HEK293 (cell line): Measurements from ENCODE around the gene MMADHC.

Experiments
- CTCF ChIA-PET: fragments of 350-600 bp; formaldehyde crosslinking; extraction: SDS; loops from one replicate; lab custom pipeline; 2021; ENCODE audit warnings: antibody characterized with exemption; lab: Yijun Ruan, JAX
- POLR2A ChIA-PET: fragments of 300-600 bp; formaldehyde crosslinking; extraction: SDS; loops from one replicate; lab custom pipeline; 2020; ENCODE audit warnings: antibody characterized with exemption, inconsistent platforms; lab: Yijun Ruan, JAX
- H3K27ac ChIP-seq: fragments of 200-500 bp; sonication (Bioruptor generic); 2 replicates; pipeline ENCODE4 v1.5.1; 2014; ENCODE audit warnings: low read depth, low read length, control low read depth, inconsistent platforms; ENCODE audit errors: extremely low read depth
- H3K36me3 ChIP-seq, 2 experiments: fragments of 200-500 bp in 1 of 2; sonication (Bioruptor generic) in 1 of 2; 1 replicate in 1 of 2; 2 replicates in 1 of 2; pipeline ENCODE4 v1.5.1; 2014 to 2017; ENCODE audit warnings: inconsistent platforms in 2 of 2, low read length in 2 of 2; ENCODE audit not compliant: control insufficient read depth in 2 of 2, insufficient read depth in 1 of 2
- H3K4me1 ChIP-seq: fragments of 200-500 bp; sonication (Bioruptor generic); 2 replicates; pipeline ENCODE4 v1.5.1; 2014; ENCODE audit warnings: mild to moderate bottlenecking, low read length, inconsistent platforms; ENCODE audit not compliant: control insufficient read depth, insufficient read depth
- H3K4me3 ChIP-seq: 2 replicates; pipeline ENCODE4 v1.5.1; 2011; ENCODE audit warnings: low read depth, mild to moderate bottlenecking, control low read depth, low read length, moderate library complexity
- H3K9me3 ChIP-seq: fragments of 200-500 bp; sonication (Bioruptor generic); 2 replicates; pipeline ENCODE4 v1.5.1; 2014; ENCODE audit warnings: low read depth, low read length, inconsistent platforms; ENCODE audit not compliant: control insufficient read depth, insufficient read depth
- GLI2 ChIP-seq: fragments of 450-650 bp; formaldehyde crosslinking; IDR thresholded peaks from 2 replicates; pipeline ENCODE4; 2017; ENCODE audit warnings: missing biosample characterization, missing genetic modification characterization, low read depth, borderline replicate concordance
- OSR2 ChIP-seq: fragments of 450-650 bp; formaldehyde crosslinking; IDR thresholded peaks from 2 replicates; pipeline ENCODE4 v1.5.1; 2016; ENCODE audit warnings: missing biosample characterization, missing genetic modification characterization
- YY2 ChIP-seq: fragments of 450-650 bp; formaldehyde crosslinking; IDR thresholded peaks from 2 replicates; pipeline ENCODE4 v1.5.1; 2016; ENCODE audit warnings: missing biosample characterization, missing genetic modification characterization
- ZBTB20 ChIP-seq: fragments of 450-650 bp; formaldehyde crosslinking; IDR thresholded peaks from 2 replicates; pipeline ENCODE4 v1.5.1; 2016; ENCODE audit warnings: missing biosample characterization, missing genetic modification characterization
- ZBTB48 ChIP-seq: fragments of 450-650 bp; formaldehyde crosslinking; IDR thresholded peaks from 2 replicates; pipeline ENCODE4 v1.5.1; 2016; ENCODE audit warnings: missing biosample characterization, missing genetic modification characterization
- ZNF2 ChIP-seq: fragments of 450-650 bp; formaldehyde crosslinking; IDR thresholded peaks from 2 replicates; pipeline ENCODE4 v1.5.1; 2016; ENCODE audit warnings: missing biosample characterization, missing genetic modification characterization
- ZNF214 ChIP-seq: fragments of 450-650 bp; formaldehyde crosslinking; IDR thresholded peaks from 2 replicates; pipeline ENCODE4 v1.5.1; 2017; ENCODE audit warnings: missing biosample characterization, mild to moderate bottlenecking, missing genetic modification characterization, borderline replicate concordance
- ZNF292 ChIP-seq: fragments of 450-650 bp; formaldehyde crosslinking; IDR thresholded peaks from 2 replicates; pipeline ENCODE4 v1.5.1; 2016; ENCODE audit warnings: low read depth, missing biosample characterization, missing genetic modification characterization, borderline replicate concordance
- ZNF404 ChIP-seq: fragments of 450-650 bp; formaldehyde crosslinking; IDR thresholded peaks from 2 replicates; pipeline ENCODE4 v1.5.1; 2017; ENCODE audit warnings: missing biosample characterization, missing genetic modification characterization
- ZNF433 ChIP-seq: fragments of 450-650 bp; formaldehyde crosslinking; IDR thresholded peaks from 2 replicates; pipeline ENCODE4 v1.5.1; 2016; ENCODE audit warnings: missing biosample characterization, missing genetic modification characterization, low read depth
- ZNF501 ChIP-seq: fragments of 450-650 bp; formaldehyde crosslinking; IDR thresholded peaks from 2 replicates; pipeline ENCODE4 v1.5.1; 2016; ENCODE audit warnings: missing biosample characterization, missing genetic modification characterization
- ZNF561 ChIP-seq: fragments of 450-650 bp; IDR thresholded peaks from 2 replicates; pipeline ENCODE4 v1.5.1; 2018; ENCODE audit warnings: missing biosample characterization, missing genetic modification characterization, borderline replicate concordance
- TF ChIP-seq, protein P1 (sequence below): fragments of 450-650 bp; formaldehyde crosslinking; IDR thresholded peaks from 2 replicates; pipeline ENCODE4 v1.5.1; 2016; ENCODE audit warnings: missing biosample characterization, missing genetic modification characterization
- TF ChIP-seq, protein P2 (sequence below): fragments of 450-650 bp; formaldehyde crosslinking; IDR thresholded peaks from 2 replicates; pipeline ENCODE4 v1.5.1; 2016; ENCODE audit warnings: missing biosample characterization, missing genetic modification characterization
- TF ChIP-seq, protein P3 (sequence below): fragments of 450-650 bp; IDR thresholded peaks from 2 replicates; pipeline ENCODE4 v1.5.1; 2018; ENCODE audit warnings: missing biosample characterization, mild to moderate bottlenecking, missing genetic modification characterization
- TF ChIP-seq, protein P4 (sequence below): fragments of 450-650 bp; formaldehyde crosslinking; IDR thresholded peaks from 2 replicates; pipeline ENCODE4 v1.5.1; 2016; ENCODE audit warnings: missing biosample characterization, missing genetic modification characterization
- TF ChIP-seq, protein P5 (sequence below): fragments of 450-650 bp; formaldehyde crosslinking; IDR thresholded peaks from 2 replicates; pipeline ENCODE4 v1.5.1; 2016; ENCODE audit warnings: missing biosample characterization, missing genetic modification characterization, borderline replicate concordance
- TF ChIP-seq, protein P6 (sequence below): fragments of 450-650 bp; formaldehyde crosslinking; IDR thresholded peaks from 2 replicates; pipeline ENCODE4 v1.5.1; 2016; ENCODE audit warnings: missing biosample characterization, missing genetic modification characterization

The MMADHC gene

DNA sequence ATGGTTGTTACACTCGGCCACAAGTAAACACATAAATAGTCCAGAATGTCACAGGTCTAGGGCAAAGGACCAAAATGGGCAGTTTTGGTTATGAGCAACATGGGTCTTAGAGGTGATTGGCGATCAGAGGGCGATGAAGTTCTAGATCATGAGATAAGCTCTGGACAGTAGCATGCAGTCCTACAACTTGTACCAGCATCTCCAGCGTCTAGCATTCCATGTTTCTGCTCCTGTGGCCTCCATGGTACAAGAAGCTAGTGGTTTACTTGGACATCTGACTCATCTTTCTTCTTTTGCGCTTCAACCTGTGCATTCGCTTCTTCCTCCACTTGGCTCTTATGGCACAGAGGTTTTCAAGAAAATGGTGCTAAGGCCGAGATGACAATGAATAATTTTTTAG, 8.9 kb upstream of the MMADHC start (continued):
- TF ChIP-seq ZNF214 (tag by site-specific recombination), result no peak

DNA sequence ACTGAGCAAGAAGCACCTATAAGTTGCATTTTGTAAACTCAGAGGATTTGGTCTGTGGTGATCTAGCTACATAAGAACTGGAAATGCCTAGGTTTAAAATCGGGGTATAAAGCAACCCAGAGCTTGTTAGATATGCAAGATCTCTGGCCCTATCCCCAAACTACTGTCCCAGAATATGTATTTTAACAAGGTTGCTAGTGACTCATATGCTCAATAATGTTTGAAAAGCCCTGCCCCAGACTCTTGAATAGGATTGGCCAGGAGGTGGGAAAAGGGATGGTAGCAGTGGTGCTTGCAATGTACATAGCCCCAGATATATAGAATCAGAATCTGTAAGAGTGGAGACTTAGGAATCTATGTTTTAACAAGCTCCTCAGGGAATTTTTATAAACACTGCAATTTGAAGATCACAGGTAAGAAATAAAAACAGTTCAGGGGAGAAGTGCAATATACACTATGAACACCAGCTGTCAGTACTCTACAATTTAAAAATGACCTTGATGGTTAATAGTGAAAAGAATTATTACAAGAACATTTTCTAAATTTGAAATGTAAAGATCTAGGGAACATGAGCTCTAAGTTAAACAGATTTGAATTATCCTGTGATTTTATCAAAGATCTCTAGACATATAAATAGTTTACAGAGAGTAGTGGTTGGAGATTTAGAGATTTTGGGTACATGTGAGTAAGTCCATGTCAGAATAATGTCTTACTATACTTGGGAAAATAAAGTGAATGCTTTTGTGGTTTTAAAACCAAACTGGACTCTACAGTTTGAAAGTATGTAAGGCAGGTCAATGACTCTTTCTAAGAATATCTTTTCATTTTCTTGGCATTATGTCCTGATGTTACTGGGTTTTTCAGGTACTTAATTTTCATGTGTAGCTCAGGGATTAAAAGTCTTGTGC, 7.7 kb upstream of the MMADHC start:
- Histone ChIP-seq H3K9me3 (no peaks in the 10 kb centered on the region), H3K4me3 (no peak overlapping the region), H3K36me3 (no peaks in the 10 kb centered on the region), H3K27ac (no peak overlapping the region), H3K4me1 (no peaks in the 10 kb centered on the region; the same call in 1 of the 2 replicates)
- CTCF ChIA-PET, result interaction anchor here (0.6 to 5.1 kb wide), 16 partner anchors 122 to 1643 kb away, joined by 3 to 42 read pairs (median 3); no protein-coding TSS in a partner anchor
- TF ChIP-seq, protein P1, sequence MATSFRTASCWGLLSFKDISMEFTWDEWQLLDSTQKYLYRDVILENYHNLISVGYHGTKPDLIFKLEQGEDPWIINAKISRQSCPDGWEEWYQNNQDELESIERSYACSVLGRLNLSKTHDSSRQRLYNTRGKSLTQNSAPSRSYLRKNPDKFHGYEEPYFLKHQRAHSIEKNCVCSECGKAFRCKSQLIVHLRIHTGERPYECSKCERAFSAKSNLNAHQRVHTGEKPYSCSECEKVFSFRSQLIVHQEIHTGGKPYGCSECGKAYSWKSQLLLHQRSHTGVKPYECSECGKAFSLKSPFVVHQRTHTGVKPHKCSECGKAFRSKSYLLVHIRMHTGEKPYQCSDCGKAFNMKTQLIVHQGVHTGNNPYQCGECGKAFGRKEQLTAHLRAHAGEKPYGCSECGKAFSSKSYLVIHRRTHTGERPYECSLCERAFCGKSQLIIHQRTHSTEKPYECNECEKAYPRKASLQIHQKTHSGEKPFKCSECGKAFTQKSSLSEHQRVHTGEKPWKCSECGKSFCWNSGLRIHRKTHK (tag by site-specific recombination), result no peak
- TF ChIP-seq YY2 (no peak), ZNF501 (no peak), GLI2 (tag by site-specific recombination) (no peak), ZBTB48 (tag by site-specific recombination) (no peak)
- TF ChIP-seq, protein P2, sequence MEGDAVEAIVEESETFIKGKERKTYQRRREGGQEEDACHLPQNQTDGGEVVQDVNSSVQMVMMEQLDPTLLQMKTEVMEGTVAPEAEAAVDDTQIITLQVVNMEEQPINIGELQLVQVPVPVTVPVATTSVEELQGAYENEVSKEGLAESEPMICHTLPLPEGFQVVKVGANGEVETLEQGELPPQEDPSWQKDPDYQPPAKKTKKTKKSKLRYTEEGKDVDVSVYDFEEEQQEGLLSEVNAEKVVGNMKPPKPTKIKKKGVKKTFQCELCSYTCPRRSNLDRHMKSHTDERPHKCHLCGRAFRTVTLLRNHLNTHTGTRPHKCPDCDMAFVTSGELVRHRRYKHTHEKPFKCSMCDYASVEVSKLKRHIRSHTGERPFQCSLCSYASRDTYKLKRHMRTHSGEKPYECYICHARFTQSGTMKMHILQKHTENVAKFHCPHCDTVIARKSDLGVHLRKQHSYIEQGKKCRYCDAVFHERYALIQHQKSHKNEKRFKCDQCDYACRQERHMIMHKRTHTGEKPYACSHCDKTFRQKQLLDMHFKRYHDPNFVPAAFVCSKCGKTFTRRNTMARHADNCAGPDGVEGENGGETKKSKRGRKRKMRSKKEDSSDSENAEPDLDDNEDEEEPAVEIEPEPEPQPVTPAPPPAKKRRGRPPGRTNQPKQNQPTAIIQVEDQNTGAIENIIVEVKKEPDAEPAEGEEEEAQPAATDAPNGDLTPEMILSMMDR, result peak; percentile 23; the same call in 1 of the 2 replicates
- POLR2A ChIA-PET, result no interaction called here

DNA sequence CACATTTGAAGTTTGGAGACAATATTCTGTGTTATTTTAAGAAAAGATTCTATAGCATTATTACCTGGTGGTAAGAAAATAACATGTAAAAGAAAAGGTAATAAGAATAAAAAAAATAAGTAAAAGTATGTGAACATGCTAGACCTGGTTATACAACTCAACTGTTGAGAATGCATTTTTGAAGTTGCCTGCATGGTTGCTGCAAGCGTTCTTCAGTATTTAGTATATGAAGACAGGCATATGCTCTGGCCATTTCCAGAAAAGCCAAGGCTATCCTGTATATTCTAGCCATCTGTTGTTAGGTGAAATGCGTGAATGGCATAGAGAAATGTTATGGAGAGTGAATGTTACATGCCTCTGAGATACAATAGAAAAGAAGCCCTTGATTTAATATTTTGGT, 6.8 kb upstream of the MMADHC start:
- H3K27ac ChIP-seq, result no peak overlapping the region
- ChIA-PET CTCF (interaction anchor here (0.5 to 5.1 kb wide), 8 partner anchors 123 to 1645 kb away, joined by 3 to 42 read pairs (median 4); no protein-coding TSS in a partner anchor), POLR2A (no interaction called here)
- no peaks in the 10 kb centered on the region; the same call in 1 of the 2 replicates for H3K4me1 ChIP-seq
- no peaks in the 10 kb centered on the region for H3K36me3 ChIP-seq
- no peak overlapping the region for H3K4me3 ChIP-seq
- H3K9me3 ChIP-seq, result no peaks in the 10 kb centered on the region
- TF ChIP-seq OSR2 (tag by site-specific recombination) (no peak), ZNF2 (no peak), ZNF214 (tag by site-specific recombination) (no peak), ZNF433 (tag by site-specific recombination) (no peak), ZNF292 (tag by site-specific recombination) (no peak), ZNF561 (tag by site-specific recombination) (no peak), ZBTB20 (no peak), ZNF404 (tag by site-specific recombination) (no peak)
- TF ChIP-seq, protein P3, sequence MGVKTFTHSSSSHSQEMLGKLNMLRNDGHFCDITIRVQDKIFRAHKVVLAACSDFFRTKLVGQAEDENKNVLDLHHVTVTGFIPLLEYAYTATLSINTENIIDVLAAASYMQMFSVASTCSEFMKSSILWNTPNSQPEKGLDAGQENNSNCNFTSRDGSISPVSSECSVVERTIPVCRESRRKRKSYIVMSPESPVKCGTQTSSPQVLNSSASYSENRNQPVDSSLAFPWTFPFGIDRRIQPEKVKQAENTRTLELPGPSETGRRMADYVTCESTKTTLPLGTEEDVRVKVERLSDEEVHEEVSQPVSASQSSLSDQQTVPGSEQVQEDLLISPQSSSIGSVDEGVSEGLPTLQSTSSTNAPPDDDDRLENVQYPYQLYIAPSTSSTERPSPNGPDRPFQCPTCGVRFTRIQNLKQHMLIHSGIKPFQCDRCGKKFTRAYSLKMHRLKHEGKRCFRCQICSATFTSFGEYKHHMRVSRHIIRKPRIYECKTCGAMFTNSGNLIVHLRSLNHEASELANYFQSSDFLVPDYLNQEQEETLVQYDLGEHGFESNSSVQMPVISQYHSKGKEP (tag by site-specific recombination), result no peak
- TF ChIP-seq, protein P4, sequence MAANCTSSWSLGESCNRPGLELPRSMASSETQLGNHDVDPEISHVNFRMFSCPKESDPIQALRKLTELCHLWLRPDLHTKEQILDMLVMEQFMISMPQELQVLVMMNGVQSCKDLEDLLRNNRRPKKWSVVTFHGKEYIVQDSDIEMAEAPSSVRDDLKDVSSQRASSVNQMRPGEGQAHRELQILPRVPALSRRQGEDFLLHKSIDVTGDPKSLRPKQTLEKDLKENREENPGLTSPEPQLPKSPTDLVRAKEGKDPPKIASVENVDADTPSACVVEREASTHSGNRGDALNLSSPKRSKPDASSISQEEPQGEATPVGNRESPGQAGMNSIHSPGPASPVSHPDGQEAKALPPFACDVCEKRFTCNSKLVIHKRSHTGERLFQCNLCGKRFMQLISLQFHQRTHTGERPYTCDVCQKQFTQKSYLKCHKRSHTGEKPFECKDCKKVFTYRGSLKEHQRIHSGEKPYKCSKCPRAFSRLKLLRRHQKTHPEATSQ, result no peak
- TF ChIP-seq, protein P5, sequence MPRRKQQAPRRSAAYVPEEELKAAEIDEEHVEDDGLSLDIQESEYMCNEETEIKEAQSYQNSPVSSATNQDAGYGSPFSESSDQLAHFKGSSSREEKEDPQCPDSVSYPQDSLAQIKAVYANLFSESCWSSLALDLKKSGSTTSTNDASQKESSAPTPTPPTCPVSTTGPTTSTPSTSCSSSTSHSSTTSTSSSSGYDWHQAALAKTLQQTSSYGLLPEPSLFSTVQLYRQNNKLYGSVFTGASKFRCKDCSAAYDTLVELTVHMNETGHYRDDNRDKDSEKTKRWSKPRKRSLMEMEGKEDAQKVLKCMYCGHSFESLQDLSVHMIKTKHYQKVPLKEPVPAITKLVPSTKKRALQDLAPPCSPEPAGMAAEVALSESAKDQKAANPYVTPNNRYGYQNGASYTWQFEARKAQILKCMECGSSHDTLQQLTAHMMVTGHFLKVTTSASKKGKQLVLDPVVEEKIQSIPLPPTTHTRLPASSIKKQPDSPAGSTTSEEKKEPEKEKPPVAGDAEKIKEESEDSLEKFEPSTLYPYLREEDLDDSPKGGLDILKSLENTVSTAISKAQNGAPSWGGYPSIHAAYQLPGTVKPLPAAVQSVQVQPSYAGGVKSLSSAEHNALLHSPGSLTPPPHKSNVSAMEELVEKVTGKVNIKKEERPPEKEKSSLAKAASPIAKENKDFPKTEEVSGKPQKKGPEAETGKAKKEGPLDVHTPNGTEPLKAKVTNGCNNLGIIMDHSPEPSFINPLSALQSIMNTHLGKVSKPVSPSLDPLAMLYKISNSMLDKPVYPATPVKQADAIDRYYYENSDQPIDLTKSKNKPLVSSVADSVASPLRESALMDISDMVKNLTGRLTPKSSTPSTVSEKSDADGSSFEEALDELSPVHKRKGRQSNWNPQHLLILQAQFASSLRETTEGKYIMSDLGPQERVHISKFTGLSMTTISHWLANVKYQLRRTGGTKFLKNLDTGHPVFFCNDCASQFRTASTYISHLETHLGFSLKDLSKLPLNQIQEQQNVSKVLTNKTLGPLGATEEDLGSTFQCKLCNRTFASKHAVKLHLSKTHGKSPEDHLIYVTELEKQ, result no peak
- TF ChIP-seq, protein P6, sequence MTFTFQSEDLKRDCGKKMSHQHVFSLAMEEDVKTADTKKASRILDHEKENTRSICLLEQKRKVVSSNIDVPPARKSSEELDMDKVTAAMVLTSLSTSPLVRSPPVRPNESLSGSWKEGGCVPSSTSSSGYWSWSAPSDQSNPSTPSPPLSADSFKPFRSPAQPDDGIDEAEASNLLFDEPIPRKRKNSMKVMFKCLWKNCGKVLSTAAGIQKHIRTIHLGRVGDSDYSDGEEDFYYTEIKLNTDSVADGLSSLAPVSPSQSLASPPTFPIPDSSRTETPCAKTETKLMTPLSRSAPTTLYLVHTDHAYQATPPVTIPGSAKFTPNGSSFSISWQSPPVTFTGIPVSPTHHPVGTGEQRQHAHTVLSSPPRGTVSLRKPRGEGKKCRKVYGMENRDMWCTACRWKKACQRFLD (tag by site-specific recombination), result no peak
